GM18868 (cell line): ENCODE measurements around the gene ABCC4.

Source experiments
- ATAC-seq: cut with Tn5 transposase; IDR thresholded peaks from one replicate; pipeline ENCODE4 v1.9.1; 2021; ENCODE audit warnings: mild to moderate bottlenecking, moderate library complexity; ENCODE audit not compliant: unreplicated experiment

Gene ABCC4

GRCh38 chr13:95233026-95233635 lies 68.1 kb downstream of the ABCC4 start:
- no peak for ATAC-seq

- ATAC-seq: no peak
These were observed 69.9 kb downstream of the ABCC4 start for GRCh38 chr13:95231393-95231792.

- ATAC-seq: no peak
These were observed 71.4 kb downstream of the ABCC4 start for GRCh38 chr13:95229855-95230254.

- peak; percentile 17 for ATAC-seq
These were observed 73.1 kb downstream of the ABCC4 start for GRCh38 chr13:95228130-95228529.

GRCh38 chr13:95226932-95227695 lies 74.1 kb downstream of the ABCC4 start:
- ATAC-seq: peak; percentile 83

GRCh38 chr13:95226476-95226875 lies 74.8 kb downstream of the ABCC4 start:
- peak; percentile 9 for ATAC-seq

- ATAC-seq: no peak
These were observed 75.2 kb downstream of the ABCC4 start for GRCh38 chr13:95226050-95226449.

- no peak for ATAC-seq
These were observed 77.2 kb downstream of the ABCC4 start for GRCh38 chr13:95224064-95224463.

GRCh38 chr13:95222733-95223018 lies 78.6 kb downstream of the ABCC4 start:
- ATAC-seq: peak; percentile 40

- ATAC-seq: peak; percentile 38
These were observed 79.1 kb downstream of the ABCC4 start for GRCh38 chr13:95221971-95222732.

GRCh38 chr13:95220611-95221010 lies 80.6 kb downstream of the ABCC4 start:
- ATAC-seq: no peak

- ATAC-seq: no peak
These were observed 83.1 kb downstream of the ABCC4 start for GRCh38 chr13:95217920-95218830.

- no peak for ATAC-seq
These were observed 85.1 kb downstream of the ABCC4 start for GRCh38 chr13:95216182-95216581.

GRCh38 chr13:95212983-95213850 lies 88.0 kb downstream of the ABCC4 start:
- ATAC-seq: no peak

GRCh38 chr13:95209109-95209508 lies 92.1 kb downstream of the ABCC4 start:
- ATAC-seq: no peak

- peak; percentile 96 for ATAC-seq
These were observed 93.4 kb downstream of the ABCC4 start for GRCh38 chr13:95207769-95208366.

GRCh38 chr13:95206116-95206515 lies 95.1 kb downstream of the ABCC4 start:
- ATAC-seq: no peak

GRCh38 chr13:95204231-95204765 lies 97.0 kb downstream of the ABCC4 start:
- no peak for ATAC-seq
